CD4-positive, alpha-beta T cell (primary cell): ENCODE data around the gene BDNF. TPM values are rescaled to one million over a fixed set of nuclear protein-coding genes. Genes with fewer than 3 reads are reported as not detected.

Experiments used
- ATAC-seq: fragments of 200-7000 bp; cut with Tn5 transposase; one replicate; pipeline ENCODE4 v1.10.0; 2022; ENCODE audit warnings: mild to moderate bottlenecking; ENCODE audit not compliant: poor library complexity
- CTCF ChIA-PET: fragments of 350-600 bp; sonication (Branson Sonifier 250); formaldehyde crosslinking; loops from one replicate; lab custom pipeline; 2021; ENCODE audit warnings: antibody characterized with exemption, inconsistent platforms; lab: Charles Lee
- POLR2A ChIA-PET: fragments of 350-600 bp; sonication (Branson Sonifier 250); formaldehyde crosslinking; loops from one replicate; lab custom pipeline; 2021; ENCODE audit warnings: antibody characterized with exemption, inconsistent platforms; lab: Charles Lee
- DNase-seq, 14 experiments: peaks; one replicate each; pipeline ENCODE4 v3.0.0-alpha.2; 2013 to 2020; ENCODE audit warnings: mixed read lengths in 2 of 14
- H3K27ac ChIP-seq, 2 donors: one replicate each; pipeline versions ENCODE4 v1.5.1 to v1.7.0; 2013; ENCODE audit warnings: low read length in 2 of 2, low read depth in 1 of 2, mild to moderate bottlenecking in 1 of 2
- H3K27me3 ChIP-seq, 2 experiments: 1 replicate in 1 of 2; 2 replicates in 1 of 2; pipeline versions ENCODE4 v1.6.1 to v1.7.0; 2013; ENCODE audit warnings: low read length in 2 of 2, control low read depth in 1 of 2, mild to moderate bottlenecking in 1 of 2, moderate library complexity in 1 of 2; ENCODE audit not compliant: insufficient read depth in 2 of 2, control insufficient read depth in 1 of 2
- H3K36me3 ChIP-seq: one replicate; pipeline ENCODE4 v1.6.1; 2013; ENCODE audit warnings: low read length, control low read depth; ENCODE audit not compliant: insufficient read depth
- H3K4me1 ChIP-seq: one replicate; pipeline ENCODE4 v1.6.1; 2013; ENCODE audit warnings: low read length, control low read depth; ENCODE audit not compliant: insufficient read depth
- H3K4me3 ChIP-seq: one replicate; pipeline ENCODE4 v1.5.1; 2013; ENCODE audit warnings: mild to moderate bottlenecking, low read length, moderate library complexity
- H3K9me3 ChIP-seq, 2 experiments: 1 replicate in 1 of 2; 2 replicates in 1 of 2; pipeline versions ENCODE4 v1.6.1 to v1.7.0; 2013; ENCODE audit warnings: low read length in 2 of 2, mild to moderate bottlenecking in 2 of 2, control low read depth in 1 of 2, moderate library complexity in 1 of 2; ENCODE audit not compliant: control insufficient read depth in 1 of 2, insufficient read depth in 1 of 2
- H3K27ac Mint-ChIP-seq: one replicate; pipeline ENCODE4 v1.8.0; 2020; ENCODE audit warnings: mixed read lengths
- H3K27me3 Mint-ChIP-seq: one replicate; pipeline ENCODE4 v1.8.0; 2021; ENCODE audit warnings: mixed read lengths
- H3K36me3 Mint-ChIP-seq: one replicate; pipeline ENCODE4 v1.8.0; 2021; ENCODE audit warnings: low read depth, mixed read lengths
- H3K4me1 Mint-ChIP-seq: one replicate; pipeline ENCODE4 v1.8.0; 2021; ENCODE audit warnings: low read depth, mixed read lengths
- H3K4me3 Mint-ChIP-seq: one replicate; pipeline ENCODE4 v1.8.0; 2020; ENCODE audit warnings: mild to moderate bottlenecking, mixed read lengths
- H3K9me3 Mint-ChIP-seq: one replicate; pipeline ENCODE4 v1.8.0; 2020; ENCODE audit warnings: mixed read lengths
- intact Hi-C, 2 experiments: fragments of 100-400 bp; cut with DNase I in 1 of 2; cut with micrococcal nuclease in 1 of 2; formaldehyde crosslinking; loops; one replicate each; pipeline versions ENCODE4 v1.15.1 to v1.9.0; 2023 to 2025; cut with DNase I, micrococcal nuclease
- total RNA-seq, 174 experiments: library from RNA in 2 of 174; stranded (reverse) in 2 of 174; gene quantifications; one replicate each; pipeline ENCODE4 v1.2.3 and lab custom pipeline; 2021 to 2026
- TF ChIP-seq, protein P1 (sequence below): fragments of 200-600 bp; IDR thresholded peaks from one replicate; pipeline ENCODE4 v1.8.0; 2022; ENCODE audit warnings: antibody characterized with exemption, mild to moderate bottlenecking

The BDNF gene
- total RNA-seq, 2 experiments from 2014 or later = not detected

DNA sequence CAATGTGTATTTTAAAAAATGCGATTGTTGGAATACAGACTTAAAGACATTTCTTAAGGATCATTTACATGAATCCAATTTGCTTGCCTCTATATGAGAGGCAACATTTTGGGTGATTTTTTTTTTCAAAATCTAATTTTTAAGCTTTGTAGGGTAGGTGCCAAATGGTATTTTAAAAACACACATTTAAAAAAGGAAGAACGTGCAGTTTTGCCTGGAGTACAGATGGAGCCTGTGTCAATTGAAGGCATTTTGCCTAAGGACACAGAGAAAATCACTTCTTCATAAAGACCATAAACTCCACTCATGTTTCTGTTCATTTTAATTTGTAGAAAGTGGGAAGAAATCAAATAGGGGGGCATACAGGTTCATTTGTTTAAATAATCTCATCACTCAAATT lies 91.3 kb downstream of the BDNF start:
- Mint-ChIP-seq H3K27ac (no peak overlapping the region), H3K27me3 (no peaks in the 10 kb centered on the region), H3K36me3 (no peaks in the 10 kb centered on the region), H3K4me3 (no peak overlapping the region), H3K9me3 (no peaks in the 10 kb centered on the region), H3K4me1 (no peaks in the 10 kb centered on the region)
- Histone ChIP-seq H3K4me1 (no peaks in the 10 kb centered on the region), H3K27me3 (no peaks in the 10 kb centered on the region), H3K9me3 (no peaks in the 10 kb centered on the region), H3K4me3 (no peak overlapping the region), H3K36me3 (no peaks in the 10 kb centered on the region), H3K27ac (no peak overlapping the region)
- ATAC-seq = no peak
- ChIA-PET CTCF (no interaction called here), POLR2A (no interaction called here)
- TF ChIP-seq, protein P1, sequence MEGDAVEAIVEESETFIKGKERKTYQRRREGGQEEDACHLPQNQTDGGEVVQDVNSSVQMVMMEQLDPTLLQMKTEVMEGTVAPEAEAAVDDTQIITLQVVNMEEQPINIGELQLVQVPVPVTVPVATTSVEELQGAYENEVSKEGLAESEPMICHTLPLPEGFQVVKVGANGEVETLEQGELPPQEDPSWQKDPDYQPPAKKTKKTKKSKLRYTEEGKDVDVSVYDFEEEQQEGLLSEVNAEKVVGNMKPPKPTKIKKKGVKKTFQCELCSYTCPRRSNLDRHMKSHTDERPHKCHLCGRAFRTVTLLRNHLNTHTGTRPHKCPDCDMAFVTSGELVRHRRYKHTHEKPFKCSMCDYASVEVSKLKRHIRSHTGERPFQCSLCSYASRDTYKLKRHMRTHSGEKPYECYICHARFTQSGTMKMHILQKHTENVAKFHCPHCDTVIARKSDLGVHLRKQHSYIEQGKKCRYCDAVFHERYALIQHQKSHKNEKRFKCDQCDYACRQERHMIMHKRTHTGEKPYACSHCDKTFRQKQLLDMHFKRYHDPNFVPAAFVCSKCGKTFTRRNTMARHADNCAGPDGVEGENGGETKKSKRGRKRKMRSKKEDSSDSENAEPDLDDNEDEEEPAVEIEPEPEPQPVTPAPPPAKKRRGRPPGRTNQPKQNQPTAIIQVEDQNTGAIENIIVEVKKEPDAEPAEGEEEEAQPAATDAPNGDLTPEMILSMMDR = no peak
- intact Hi-C loops = no loop called here
- DNase-seq = no peak

DNA sequence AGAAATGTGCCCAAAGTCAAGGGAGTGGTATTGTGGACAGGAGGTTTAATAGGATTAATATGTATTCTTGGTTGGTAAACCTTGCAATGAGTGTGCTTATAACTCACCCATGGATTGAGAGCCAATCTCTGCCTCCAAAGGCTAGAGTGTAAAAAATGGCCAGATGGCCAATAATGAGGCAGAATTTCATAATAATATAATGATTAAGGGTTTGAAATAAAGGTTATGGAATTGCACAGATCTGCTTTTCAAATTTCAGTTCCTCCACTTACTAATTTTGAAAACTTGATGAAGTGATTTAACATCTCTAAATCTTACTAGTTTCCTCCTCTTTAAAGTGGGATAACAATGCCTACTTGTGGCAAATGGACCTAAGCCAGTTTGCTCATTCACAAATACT lies 94.8 kb downstream of the BDNF start:
- H3K27me3 ChIP-seq = no peaks in the 10 kb centered on the region
- H3K4me1 ChIP-seq = no peaks in the 10 kb centered on the region
- DNase-seq (no peak), ATAC-seq (no peak)
- H3K4me1 Mint-ChIP-seq = no peaks in the 10 kb centered on the region
- TF ChIP-seq, protein P1 = no peak
- intact Hi-C loops = no loop called here
- ChIA-PET POLR2A (no interaction called here), CTCF (no interaction called here)
- H3K36me3 Mint-ChIP-seq = no peaks in the 10 kb centered on the region
- no peaks in the 10 kb centered on the region for H3K9me3 ChIP-seq
- H3K36me3 ChIP-seq = no peaks in the 10 kb centered on the region
- H3K27ac Mint-ChIP-seq = no peak overlapping the region
- H3K4me3 Mint-ChIP-seq = no peak overlapping the region
- no peak overlapping the region for H3K4me3 ChIP-seq
- H3K27ac ChIP-seq = no peak overlapping the region
- no peaks in the 10 kb centered on the region for H3K9me3 Mint-ChIP-seq
- no peaks in the 10 kb centered on the region for H3K27me3 Mint-ChIP-seq

Other genes starting within 250 kb of the BDNF start
- gene LGR4, start 227.7 kb downstream of the BDNF start, total RNA-seq = under 1 TPM; 0.69 to 0.87 TPM
- gene LIN7C, start 193.7 kb downstream of the BDNF start, total RNA-seq = 10 to 100 TPM; 27.1 to 27.6 TPM